ENCODE measurements around the gene MAMLD1.

DNA sequence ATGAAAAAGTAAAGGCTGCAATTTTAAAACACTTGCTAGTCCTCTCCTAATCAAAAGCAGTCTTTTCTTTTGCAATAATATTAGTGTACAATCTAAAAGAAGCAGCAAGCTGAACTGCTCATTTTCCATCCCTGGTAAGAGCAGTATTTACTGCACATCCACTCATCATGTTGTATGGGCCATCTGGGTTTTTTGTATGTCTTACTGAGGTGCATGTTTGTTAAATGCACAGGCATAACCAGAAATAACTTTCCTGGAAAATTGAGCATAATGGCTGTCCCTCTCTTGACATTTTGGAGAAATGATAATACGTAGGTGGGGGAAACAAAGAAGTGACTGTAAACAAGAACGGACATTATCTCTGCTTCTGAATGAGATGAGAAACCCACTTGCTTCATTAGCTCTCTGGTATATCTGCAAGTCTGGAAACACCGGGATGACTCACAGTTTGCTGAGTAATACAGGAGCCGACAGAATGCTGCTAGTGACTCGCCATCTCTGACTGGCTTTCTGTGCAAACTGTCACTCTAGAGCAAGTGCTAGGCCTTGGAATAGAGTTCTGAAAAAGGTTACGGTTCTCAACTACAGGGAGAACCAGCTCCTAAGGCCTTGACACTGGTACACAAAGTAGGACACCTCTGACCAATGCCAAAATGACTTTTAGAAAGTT lies 119.6 kb downstream of the MAMLD1 start:
- TF ChIP-seq, protein P1, sequence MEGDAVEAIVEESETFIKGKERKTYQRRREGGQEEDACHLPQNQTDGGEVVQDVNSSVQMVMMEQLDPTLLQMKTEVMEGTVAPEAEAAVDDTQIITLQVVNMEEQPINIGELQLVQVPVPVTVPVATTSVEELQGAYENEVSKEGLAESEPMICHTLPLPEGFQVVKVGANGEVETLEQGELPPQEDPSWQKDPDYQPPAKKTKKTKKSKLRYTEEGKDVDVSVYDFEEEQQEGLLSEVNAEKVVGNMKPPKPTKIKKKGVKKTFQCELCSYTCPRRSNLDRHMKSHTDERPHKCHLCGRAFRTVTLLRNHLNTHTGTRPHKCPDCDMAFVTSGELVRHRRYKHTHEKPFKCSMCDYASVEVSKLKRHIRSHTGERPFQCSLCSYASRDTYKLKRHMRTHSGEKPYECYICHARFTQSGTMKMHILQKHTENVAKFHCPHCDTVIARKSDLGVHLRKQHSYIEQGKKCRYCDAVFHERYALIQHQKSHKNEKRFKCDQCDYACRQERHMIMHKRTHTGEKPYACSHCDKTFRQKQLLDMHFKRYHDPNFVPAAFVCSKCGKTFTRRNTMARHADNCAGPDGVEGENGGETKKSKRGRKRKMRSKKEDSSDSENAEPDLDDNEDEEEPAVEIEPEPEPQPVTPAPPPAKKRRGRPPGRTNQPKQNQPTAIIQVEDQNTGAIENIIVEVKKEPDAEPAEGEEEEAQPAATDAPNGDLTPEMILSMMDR (IDR thresholded peaks at IDR 0.05; ENCODE audit: low read length): no peak
- no peak for TF ChIP-seq EZH2 (IDR thresholded peaks at IDR 0.05; ENCODE audit: borderline replicate concordance, low read length)

All from OCI-LY1 (cell line).